ENCODE results near the gene ZNF778.

DNA sequence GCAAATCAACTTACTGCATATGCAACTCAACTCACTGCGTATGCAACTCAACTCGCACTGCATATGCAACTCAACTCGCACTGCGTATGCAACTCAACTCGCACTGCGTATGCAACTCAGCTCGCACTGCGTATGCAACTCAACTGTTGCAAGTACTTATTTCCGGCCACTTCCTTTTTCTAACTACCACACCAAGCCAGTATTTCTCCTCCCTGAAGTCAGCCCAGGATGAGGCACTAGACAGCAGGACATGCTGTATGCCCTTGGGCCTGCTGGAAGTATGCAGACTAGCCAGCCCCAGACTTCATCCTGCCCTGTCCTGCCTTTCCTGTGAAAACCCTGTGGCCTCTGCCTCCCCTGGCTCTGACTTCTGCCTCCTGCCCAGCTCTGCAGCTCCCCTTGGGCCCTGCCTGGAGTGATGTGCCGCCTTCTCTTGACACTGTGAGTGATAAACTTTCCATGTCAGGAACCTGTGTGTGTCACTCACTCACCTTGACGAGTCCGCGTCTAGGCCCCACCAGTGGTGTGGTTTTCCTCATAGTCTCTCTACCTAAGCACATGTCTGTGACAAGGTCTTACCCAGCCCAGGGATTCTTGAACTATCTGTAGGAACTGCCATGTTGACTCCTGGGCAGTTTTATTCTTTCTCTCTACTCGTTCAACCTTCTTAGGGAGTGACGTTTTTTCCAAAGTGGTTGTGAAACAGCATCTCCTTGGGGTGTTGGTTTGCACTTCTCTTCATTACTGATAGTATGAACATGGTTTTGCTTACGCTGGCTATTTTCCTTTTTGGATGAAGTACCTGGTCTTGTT, 16.4 kb downstream of the ZNF778 start:
- no peak for TF ChIP-seq POLR2AphosphoS5 (IDR thresholded peaks at IDR 0.05; ENCODE audit: borderline replicate concordance, low read depth, low read length)
- no peak for TF ChIP-seq EZH2 (IDR thresholded peaks at IDR 0.05)
